GM23338 (cell line): Measurements from ENCODE around the gene TIMP4.

Experiments
- CREB1 ChIP-seq: fragments of 250-450 bp; sonication (Bioruptor Pico); IDR thresholded peaks from 2 replicates; pipeline ENCODE4 v1.5.0; 2020; ENCODE audit warnings: low read depth, mild to moderate bottlenecking, moderate library complexity
- EZH2 ChIP-seq: fragments of 200-600 bp; sonication (generic); IDR thresholded peaks from one replicate; pipeline ENCODE4 v1.8.0; 2017; ENCODE audit warnings: antibody characterized with exemption, mild to moderate bottlenecking, low read depth; ENCODE audit not compliant: unreplicated experiment
- EZH2phosphoT487 ChIP-seq: fragments of 200-600 bp; sonication (generic); IDR thresholded peaks from one replicate; pipeline ENCODE4 v1.8.1; 2018; ENCODE audit warnings: antibody characterized with exemption; ENCODE audit not compliant: unreplicated experiment
- JUNB ChIP-seq: IDR thresholded peaks from one replicate; pipeline ENCODE4 v1.6.1; 2016; ENCODE audit warnings: antibody characterized with exemption; ENCODE audit not compliant: unreplicated experiment
- NANOG ChIP-seq: IDR thresholded peaks from 2 replicates; pipeline ENCODE4 v1.6.1; 2016; ENCODE audit warnings: antibody characterized with exemption, borderline replicate concordance
- POLR2AphosphoS5 ChIP-seq: IDR thresholded peaks from 2 replicates; pipeline ENCODE4 v1.6.1; 2016; ENCODE audit warnings: antibody characterized with exemption, low read depth
- STAT1 ChIP-seq: IDR thresholded peaks from one replicate; pipeline ENCODE4 v1.6.1; 2016; ENCODE audit warnings: antibody characterized with exemption; ENCODE audit not compliant: unreplicated experiment
- ZNF114 ChIP-seq: fragments of 250-450 bp; sonication (Bioruptor Pico); IDR thresholded peaks from 2 replicates; pipeline ENCODE4 v1.5.0; 2020; ENCODE audit warnings: mild to moderate bottlenecking, moderate library complexity
- ZNF331 ChIP-seq: fragments of 250-450 bp; sonication (Bioruptor Pico); IDR thresholded peaks from 2 replicates; pipeline ENCODE4 v1.5.0; 2020; ENCODE audit warnings: low read depth, mild to moderate bottlenecking, moderate library complexity
- TF ChIP-seq, protein P1 (sequence below), 2 experiments: fragments of 200-600 bp in 1 of 2; sonication (generic) in 1 of 2; conservative IDR thresholded peaks; 2 replicates each; pipeline versions ENCODE4 v1.5.1 to v1.6.1; 2016 to 2017; ENCODE audit warnings: antibody characterized with exemption in 2 of 2, low read depth in 2 of 2, mild to moderate bottlenecking in 2 of 2, moderate library complexity in 1 of 2
- TF ChIP-seq, protein P2 (sequence below): IDR thresholded peaks from one replicate; pipeline ENCODE4 v1.6.1; 2018; ENCODE audit warnings: antibody characterized with exemption; ENCODE audit not compliant: unreplicated experiment
- TF ChIP-seq, protein P3 (sequence below): IDR thresholded peaks from 2 replicates; pipeline ENCODE4 v1.6.1; 2016; ENCODE audit warnings: antibody characterized with exemption
- TF ChIP-seq, protein P4 (sequence below): fragments of 250-450 bp; sonication (Bioruptor Pico); IDR thresholded peaks from 2 replicates; pipeline ENCODE4 v1.5.0; 2020; ENCODE audit warnings: mild to moderate bottlenecking, moderate library complexity

DNA sequence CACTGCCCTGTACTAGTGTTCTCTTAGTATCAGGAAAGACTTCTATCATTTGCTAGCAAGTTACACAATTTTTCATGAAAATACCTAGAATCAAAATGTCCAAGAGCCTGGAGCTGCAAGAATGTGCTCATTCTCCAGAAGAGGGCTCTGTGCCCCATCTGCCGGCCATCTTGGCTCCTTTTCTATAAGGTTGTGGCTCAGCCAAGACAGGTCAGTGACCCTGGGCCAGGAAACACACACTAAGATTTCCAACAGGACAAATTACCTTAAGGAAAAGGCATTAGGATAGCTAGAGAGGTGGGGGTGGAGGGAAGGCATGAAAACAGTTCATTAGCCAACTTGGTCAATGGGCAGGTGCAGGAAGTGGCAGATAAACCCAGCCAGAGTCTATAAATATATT is 20.7 kb downstream of the TIMP4 start:
- no peak for TF ChIP-seq EZH2
- TF ChIP-seq, protein P1, sequence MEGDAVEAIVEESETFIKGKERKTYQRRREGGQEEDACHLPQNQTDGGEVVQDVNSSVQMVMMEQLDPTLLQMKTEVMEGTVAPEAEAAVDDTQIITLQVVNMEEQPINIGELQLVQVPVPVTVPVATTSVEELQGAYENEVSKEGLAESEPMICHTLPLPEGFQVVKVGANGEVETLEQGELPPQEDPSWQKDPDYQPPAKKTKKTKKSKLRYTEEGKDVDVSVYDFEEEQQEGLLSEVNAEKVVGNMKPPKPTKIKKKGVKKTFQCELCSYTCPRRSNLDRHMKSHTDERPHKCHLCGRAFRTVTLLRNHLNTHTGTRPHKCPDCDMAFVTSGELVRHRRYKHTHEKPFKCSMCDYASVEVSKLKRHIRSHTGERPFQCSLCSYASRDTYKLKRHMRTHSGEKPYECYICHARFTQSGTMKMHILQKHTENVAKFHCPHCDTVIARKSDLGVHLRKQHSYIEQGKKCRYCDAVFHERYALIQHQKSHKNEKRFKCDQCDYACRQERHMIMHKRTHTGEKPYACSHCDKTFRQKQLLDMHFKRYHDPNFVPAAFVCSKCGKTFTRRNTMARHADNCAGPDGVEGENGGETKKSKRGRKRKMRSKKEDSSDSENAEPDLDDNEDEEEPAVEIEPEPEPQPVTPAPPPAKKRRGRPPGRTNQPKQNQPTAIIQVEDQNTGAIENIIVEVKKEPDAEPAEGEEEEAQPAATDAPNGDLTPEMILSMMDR (conservative IDR thresholded peaks at IDR 0.05; ENCODE audit: low read depth in 2 of 2): peak; percentile 43 to 68
- TF ChIP-seq POLR2AphosphoS5: no peak
- TF ChIP-seq, protein P2, sequence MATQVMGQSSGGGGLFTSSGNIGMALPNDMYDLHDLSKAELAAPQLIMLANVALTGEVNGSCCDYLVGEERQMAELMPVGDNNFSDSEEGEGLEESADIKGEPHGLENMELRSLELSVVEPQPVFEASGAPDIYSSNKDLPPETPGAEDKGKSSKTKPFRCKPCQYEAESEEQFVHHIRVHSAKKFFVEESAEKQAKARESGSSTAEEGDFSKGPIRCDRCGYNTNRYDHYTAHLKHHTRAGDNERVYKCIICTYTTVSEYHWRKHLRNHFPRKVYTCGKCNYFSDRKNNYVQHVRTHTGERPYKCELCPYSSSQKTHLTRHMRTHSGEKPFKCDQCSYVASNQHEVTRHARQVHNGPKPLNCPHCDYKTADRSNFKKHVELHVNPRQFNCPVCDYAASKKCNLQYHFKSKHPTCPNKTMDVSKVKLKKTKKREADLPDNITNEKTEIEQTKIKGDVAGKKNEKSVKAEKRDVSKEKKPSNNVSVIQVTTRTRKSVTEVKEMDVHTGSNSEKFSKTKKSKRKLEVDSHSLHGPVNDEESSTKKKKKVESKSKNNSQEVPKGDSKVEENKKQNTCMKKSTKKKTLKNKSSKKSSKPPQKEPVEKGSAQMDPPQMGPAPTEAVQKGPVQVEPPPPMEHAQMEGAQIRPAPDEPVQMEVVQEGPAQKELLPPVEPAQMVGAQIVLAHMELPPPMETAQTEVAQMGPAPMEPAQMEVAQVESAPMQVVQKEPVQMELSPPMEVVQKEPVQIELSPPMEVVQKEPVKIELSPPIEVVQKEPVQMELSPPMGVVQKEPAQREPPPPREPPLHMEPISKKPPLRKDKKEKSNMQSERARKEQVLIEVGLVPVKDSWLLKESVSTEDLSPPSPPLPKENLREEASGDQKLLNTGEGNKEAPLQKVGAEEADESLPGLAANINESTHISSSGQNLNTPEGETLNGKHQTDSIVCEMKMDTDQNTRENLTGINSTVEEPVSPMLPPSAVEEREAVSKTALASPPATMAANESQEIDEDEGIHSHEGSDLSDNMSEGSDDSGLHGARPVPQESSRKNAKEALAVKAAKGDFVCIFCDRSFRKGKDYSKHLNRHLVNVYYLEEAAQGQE: no peak
- no peak for TF ChIP-seq EZH2phosphoT487
- no peak for TF ChIP-seq STAT1
- TF ChIP-seq CREB1 (CRISPR knock-in tag): no peak
- TF ChIP-seq JUNB: no peak
- TF ChIP-seq, protein P3, sequence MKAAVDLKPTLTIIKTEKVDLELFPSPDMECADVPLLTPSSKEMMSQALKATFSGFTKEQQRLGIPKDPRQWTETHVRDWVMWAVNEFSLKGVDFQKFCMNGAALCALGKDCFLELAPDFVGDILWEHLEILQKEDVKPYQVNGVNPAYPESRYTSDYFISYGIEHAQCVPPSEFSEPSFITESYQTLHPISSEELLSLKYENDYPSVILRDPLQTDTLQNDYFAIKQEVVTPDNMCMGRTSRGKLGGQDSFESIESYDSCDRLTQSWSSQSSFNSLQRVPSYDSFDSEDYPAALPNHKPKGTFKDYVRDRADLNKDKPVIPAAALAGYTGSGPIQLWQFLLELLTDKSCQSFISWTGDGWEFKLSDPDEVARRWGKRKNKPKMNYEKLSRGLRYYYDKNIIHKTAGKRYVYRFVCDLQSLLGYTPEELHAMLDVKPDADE: no peak
- no peak for TF ChIP-seq ZNF114 (CRISPR knock-in tag)
- TF ChIP-seq, protein P4, sequence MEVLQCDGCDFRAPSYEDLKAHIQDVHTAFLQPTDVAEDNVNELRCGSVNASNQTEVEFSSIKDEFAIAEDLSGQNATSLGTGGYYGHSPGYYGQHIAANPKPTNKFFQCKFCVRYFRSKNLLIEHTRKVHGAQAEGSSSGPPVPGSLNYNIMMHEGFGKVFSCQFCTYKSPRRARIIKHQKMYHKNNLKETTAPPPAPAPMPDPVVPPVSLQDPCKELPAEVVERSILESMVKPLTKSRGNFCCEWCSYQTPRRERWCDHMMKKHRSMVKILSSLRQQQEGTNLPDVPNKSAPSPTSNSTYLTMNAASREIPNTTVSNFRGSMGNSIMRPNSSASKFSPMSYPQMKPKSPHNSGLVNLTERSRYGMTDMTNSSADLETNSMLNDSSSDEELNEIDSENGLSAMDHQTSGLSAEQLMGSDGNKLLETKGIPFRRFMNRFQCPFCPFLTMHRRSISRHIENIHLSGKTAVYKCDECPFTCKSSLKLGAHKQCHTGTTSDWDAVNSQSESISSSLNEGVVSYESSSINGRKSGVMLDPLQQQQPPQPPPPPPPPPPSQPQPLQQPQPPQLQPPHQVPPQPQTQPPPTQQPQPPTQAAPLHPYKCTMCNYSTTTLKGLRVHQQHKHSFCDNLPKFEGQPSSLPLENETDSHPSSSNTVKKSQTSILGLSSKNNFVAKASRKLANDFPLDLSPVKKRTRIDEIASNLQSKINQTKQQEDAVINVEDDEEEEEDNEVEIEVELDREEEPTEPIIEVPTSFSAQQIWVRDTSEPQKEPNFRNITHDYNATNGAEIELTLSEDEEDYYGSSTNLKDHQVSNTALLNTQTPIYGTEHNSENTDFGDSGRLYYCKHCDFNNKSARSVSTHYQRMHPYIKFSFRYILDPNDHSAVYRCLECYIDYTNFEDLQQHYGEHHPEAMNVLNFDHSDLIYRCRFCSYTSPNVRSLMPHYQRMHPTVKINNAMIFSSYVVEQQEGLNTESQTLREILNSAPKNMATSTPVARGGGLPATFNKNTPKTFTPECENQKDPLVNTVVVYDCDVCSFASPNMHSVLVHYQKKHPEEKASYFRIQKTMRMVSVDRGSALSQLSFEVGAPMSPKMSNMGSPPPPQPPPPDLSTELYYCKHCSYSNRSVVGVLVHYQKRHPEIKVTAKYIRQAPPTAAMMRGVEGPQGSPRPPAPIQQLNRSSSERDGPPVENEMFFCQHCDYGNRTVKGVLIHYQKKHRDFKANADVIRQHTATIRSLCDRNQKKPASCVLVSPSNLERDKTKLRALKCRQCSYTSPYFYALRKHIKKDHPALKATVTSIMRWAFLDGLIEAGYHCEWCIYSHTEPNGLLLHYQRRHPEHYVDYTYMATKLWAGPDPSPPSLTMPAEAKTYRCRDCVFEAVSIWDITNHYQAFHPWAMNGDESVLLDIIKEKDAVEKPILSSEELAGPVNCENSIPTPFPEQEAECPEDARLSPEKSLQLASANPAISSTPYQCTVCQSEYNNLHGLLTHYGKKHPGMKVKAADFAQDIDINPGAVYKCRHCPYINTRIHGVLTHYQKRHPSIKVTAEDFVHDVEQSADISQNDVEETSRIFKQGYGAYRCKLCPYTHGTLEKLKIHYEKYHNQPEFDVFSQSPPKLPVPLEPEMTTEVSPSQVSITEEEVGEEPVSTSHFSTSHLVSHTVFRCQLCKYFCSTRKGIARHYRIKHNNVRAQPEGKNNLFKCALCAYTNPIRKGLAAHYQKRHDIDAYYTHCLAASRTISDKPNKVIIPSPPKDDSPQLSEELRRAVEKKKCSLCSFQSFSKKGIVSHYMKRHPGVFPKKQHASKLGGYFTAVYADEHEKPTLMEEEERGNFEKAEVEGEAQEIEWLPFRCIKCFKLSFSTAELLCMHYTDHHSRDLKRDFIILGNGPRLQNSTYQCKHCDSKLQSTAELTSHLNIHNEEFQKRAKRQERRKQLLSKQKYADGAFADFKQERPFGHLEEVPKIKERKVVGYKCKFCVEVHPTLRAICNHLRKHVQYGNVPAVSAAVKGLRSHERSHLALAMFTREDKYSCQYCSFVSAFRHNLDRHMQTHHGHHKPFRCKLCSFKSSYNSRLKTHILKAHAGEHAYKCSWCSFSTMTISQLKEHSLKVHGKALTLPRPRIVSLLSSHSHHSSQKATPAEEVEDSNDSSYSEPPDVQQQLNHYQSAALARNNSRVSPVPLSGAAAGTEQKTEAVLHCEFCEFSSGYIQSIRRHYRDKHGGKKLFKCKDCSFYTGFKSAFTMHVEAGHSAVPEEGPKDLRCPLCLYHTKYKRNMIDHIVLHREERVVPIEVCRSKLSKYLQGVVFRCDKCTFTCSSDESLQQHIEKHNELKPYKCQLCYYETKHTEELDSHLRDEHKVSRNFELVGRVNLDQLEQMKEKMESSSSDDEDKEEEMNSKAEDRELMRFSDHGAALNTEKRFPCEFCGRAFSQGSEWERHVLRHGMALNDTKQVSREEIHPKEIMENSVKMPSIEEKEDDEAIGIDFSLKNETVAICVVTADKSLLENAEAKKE (CRISPR knock-in tag): no peak
- TF ChIP-seq NANOG: no peak
- TF ChIP-seq ZNF331 (CRISPR knock-in tag): no peak
